Measurements from ENCODE around the gene HDAC4. TPM values are rescaled to one million over a fixed set of nuclear protein-coding genes. Genes with fewer than 3 reads are reported as not detected.
A peak's percentile ranks its signal among the peaks of the same experiment; 100 is the strongest.

Gene HDAC4
- total and polyA plus RNA-seq, 12 donors, result 3.7 to 40.0 (median 25.5) TPM

DNA sequence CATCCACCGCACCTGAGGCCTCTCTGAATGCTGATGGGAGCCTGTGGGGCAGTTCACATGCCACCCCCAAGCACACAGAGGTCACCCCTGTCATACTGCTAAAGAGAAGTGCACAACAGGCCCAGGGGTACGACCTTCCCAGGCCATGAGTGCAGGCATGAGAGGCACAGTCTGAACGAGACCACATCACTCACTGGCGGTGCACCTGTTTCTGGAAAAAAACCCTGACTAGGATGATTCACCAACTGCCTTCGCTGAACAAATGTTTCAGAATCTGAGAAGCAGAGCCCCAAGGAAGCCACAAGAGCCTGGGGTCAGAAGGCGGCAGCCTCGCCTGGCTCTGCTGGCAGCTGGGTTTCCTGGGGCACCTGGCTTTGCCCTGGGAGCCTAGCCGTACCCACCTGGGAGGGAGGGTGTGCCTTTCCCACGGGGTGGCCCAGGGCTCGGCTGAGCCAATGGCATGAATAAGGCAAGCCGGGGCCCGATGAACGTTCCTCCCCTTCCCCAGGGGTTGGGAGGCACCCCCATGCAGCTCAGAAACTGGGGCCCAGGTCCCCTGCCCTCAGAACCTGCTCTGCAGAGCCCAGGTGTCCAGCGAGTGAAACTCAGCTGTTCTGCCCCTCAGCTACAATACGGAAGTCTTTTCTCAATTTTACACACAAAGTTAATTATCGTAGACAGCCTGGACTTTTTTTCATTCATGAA, 73.8 kb downstream of the HDAC4 start:
- Histone ChIP-seq H3K27ac (peak overlapping the region; percentile 85 to 96 (median 92)), H3K27me3 (no peaks in the 10 kb centered on the region), H3K9me3 (no peaks in the 10 kb centered on the region), H3K36me3 (no peaks in the 10 kb centered on the region), H3K4me3 (no peak overlapping the region), H3K4me1 (peaks cover 25 to 66% (median 53%) of the 10 kb centered on the region in 9 donors)
- intact Hi-C loops (cut with DNase I), result loop anchor here in 1 of 10 donors (10.0 kb wide), 1 partner anchor 102 kb away; no protein-coding TSS in a partner anchor
- ATAC-seq, result no peak
- WGBS, 2 donors, result 81 to 86% methylated on average over 16 of the region's 16 CpGs
- peak in 1 of 2 donors; percentile 3 for DNase-seq
- TF ChIP-seq, protein P1, sequence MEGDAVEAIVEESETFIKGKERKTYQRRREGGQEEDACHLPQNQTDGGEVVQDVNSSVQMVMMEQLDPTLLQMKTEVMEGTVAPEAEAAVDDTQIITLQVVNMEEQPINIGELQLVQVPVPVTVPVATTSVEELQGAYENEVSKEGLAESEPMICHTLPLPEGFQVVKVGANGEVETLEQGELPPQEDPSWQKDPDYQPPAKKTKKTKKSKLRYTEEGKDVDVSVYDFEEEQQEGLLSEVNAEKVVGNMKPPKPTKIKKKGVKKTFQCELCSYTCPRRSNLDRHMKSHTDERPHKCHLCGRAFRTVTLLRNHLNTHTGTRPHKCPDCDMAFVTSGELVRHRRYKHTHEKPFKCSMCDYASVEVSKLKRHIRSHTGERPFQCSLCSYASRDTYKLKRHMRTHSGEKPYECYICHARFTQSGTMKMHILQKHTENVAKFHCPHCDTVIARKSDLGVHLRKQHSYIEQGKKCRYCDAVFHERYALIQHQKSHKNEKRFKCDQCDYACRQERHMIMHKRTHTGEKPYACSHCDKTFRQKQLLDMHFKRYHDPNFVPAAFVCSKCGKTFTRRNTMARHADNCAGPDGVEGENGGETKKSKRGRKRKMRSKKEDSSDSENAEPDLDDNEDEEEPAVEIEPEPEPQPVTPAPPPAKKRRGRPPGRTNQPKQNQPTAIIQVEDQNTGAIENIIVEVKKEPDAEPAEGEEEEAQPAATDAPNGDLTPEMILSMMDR (IDR thresholded peaks at IDR 0.05), result no peak

DNA sequence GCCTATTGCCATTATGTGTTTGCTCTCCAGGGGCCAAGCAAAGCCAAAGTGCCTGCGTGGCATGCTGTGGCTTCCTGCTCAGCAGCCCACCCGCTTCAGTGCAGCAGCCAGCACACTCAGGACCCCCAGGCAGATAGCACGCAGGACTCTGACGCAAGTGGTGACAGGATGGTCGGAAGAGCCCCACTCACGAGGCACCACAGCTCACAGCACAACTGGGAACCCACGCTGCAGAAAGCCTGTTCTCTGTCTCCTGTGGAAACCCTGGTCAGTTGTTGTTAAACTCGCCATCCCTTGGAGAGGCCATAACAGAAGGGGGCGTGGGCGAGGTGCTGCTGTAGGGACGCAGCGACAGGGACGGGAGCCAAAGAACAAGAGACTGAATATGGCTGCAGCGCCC, 76.4 kb downstream of the HDAC4 start:
- 78 to 86% methylated on average over 14 of the region's 14 CpGs for WGBS, 2 donors
- no peaks in the 10 kb centered on the region for H3K36me3 ChIP-seq
- TF ChIP-seq, protein P1 (IDR thresholded peaks at IDR 0.05), result no peak
- peak overlapping the region in 2 of 10 donors; percentile 45 to 53 for H3K27ac ChIP-seq
- ATAC-seq (no peak), DNase-seq (peak in 1 of 2 donors; percentile 2)
- H3K4me1 ChIP-seq, result peaks cover 20 to 56% (median 38%) of the 10 kb centered on the region in 9 donors
- H3K4me3 ChIP-seq, result no peak overlapping the region
- intact Hi-C loops (cut with DNase I), result loop anchor here in 1 of 10 donors (10.0 kb wide), 1 partner anchor 100 kb away; no protein-coding TSS in a partner anchor
- no peaks in the 10 kb centered on the region for H3K27me3 ChIP-seq
- no peaks in the 10 kb centered on the region for H3K9me3 ChIP-seq

DNA sequence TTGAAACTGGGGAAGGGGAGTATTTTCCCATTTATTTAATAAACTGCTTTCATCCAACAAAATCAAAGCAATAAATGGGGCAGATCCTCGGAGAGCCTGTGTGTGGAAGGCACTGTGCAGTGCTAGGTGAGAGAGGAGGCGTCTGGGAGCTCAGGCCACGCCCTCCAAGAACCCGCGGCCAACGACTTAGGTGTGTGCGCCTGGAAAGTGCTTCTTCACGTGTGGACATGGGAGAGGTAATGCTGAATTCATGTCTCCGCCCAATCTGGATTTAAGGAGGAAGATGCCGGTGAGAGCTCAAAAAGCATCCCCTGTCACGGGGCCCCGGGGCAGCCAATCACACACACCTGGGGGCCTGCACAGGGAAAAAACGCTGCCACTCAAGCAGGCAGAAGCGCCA, 77.4 kb downstream of the HDAC4 start:
- Histone ChIP-seq H3K27me3 (no peaks in the 10 kb centered on the region), H3K4me3 (no peak overlapping the region), H3K4me1 (peaks cover 14 to 56% (median 38%) of the 10 kb centered on the region in 9 donors), H3K9me3 (no peaks in the 10 kb centered on the region), H3K36me3 (no peaks in the 10 kb centered on the region), H3K27ac (peak overlapping the region in 1 of 10 donors; percentile 53)
- TF ChIP-seq, protein P1 (IDR thresholded peaks at IDR 0.05), result no peak
- ATAC-seq (no peak), DNase-seq (peak in 1 of 2 donors; percentile 3)
- intact Hi-C loops (cut with DNase I), result loop anchor here in 1 of 10 donors (10.0 kb wide), 1 partner anchor 99 kb away; no protein-coding TSS in a partner anchor
- WGBS, 2 donors, result 89 to 92% methylated on average over 14 of the region's 14 CpGs

DNA sequence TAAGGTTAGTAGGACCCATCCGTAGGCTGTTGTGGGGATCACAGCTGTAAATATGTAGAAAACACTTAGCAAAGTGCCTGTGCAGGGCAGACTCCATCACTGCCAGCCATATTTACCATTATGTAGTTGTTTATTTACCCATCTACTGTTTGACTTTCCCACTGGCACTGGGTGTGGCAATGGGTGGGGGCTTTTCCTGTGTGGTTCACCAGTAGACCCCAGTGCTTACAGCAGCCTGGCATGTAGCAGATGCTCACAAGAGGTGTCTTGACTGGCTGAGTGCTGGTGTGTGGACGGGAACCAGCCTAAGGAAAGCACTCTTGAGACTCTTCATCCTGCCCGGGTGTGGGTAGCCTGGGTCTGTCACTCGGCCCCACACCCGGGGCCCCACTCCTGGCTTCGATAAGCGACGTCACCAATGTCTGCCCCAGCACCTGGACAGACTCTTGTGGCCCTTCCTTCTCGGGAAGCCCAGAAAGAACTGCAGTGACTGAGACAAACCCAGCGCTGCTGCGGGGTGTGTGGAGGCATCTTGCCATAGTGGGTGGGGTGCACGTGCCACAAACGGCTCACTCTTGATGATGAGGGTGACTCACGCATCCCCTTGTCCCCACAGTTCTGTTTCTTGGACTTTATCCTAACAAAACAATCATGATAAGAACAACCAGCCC, 78.3 kb downstream of the HDAC4 start:
- intact Hi-C loops (cut with DNase I), result loop anchor here in 1 of 10 donors (10.0 kb wide), 1 partner anchor 98 kb away; no protein-coding TSS in a partner anchor
- no peaks in the 10 kb centered on the region for H3K9me3 ChIP-seq
- H3K27me3 ChIP-seq, result no peaks in the 10 kb centered on the region
- 60 to 70% methylated on average over 14 of the region's 14 CpGs for WGBS, 2 donors
- H3K36me3 ChIP-seq, result no peaks in the 10 kb centered on the region
- peak overlapping the region in 4 of 10 donors; percentile 9 to 53 (median 38) for H3K27ac ChIP-seq
- peak in 1 of 8 donors; percentile 40 for ATAC-seq
- peak in 1 of 2 donors; percentile 4 for DNase-seq
- no peak overlapping the region for H3K4me3 ChIP-seq
- H3K4me1 ChIP-seq, result peaks cover 14 to 56% (median 38%) of the 10 kb centered on the region in 9 donors
- TF ChIP-seq, protein P1 (IDR thresholded peaks at IDR 0.05), result no peak
